Keratinocyte (primary cell): ENCODE measurements around the gene MYADML2. TPM values are rescaled to one million over a fixed set of nuclear protein-coding genes. Genes with fewer than 3 reads are reported as not detected.

Source experiments
- DNase-seq: peaks from one replicate; pipeline ENCODE4 v3.0.0-alpha.2; 2011; ENCODE audit warnings: low read depth, missing footprints, low spot score
- FAIRE-seq: peaks from 2 replicates; lab custom pipeline; 2011; peaks lifted over from hg19 to GRCh38; lab: Jason Lieb, UNC
- H2AFZ ChIP-seq: 2 replicates; pipeline ENCODE4 v1.6.0; 2012; ENCODE audit warnings: low read length, control low read depth, inconsistent platforms; ENCODE audit not compliant: control insufficient read depth
- H3K27ac ChIP-seq: 2 replicates; pipeline ENCODE4 v1.5.1; 2011; ENCODE audit warnings: low read length; ENCODE audit not compliant: control insufficient read depth, insufficient read depth
- H3K27me3 ChIP-seq: 3 replicates; pipeline ENCODE4 v1.6.0; 2011; ENCODE audit warnings: low read length; ENCODE audit not compliant: control insufficient read depth, insufficient read depth; ENCODE audit errors: extremely low read depth
- H3K36me3 ChIP-seq, 2 experiments: 2 replicates in 1 of 2; 3 replicates in 1 of 2; pipeline ENCODE4 v1.5.1; 2011; ENCODE audit warnings: low read length in 2 of 2, mild to moderate bottlenecking in 1 of 2; ENCODE audit not compliant: control insufficient read depth in 2 of 2, insufficient read depth in 2 of 2; ENCODE audit errors: extremely low read depth in 1 of 2
- H3K4me1 ChIP-seq: 3 replicates; pipeline ENCODE4 v1.5.1; 2011; ENCODE audit warnings: low read length; ENCODE audit not compliant: control insufficient read depth, insufficient read depth; ENCODE audit errors: extremely low read depth
- H3K4me2 ChIP-seq: 3 replicates; pipeline ENCODE4 v1.6.0; 2011; ENCODE audit warnings: low read depth, low read length; ENCODE audit not compliant: control insufficient read depth, insufficient read depth; ENCODE audit errors: extremely low read depth
- H3K4me3 ChIP-seq, 3 experiments: fragments of 200-600 bp in 1 of 3; sonication (generic) in 1 of 3; 2 replicates in 2 of 3; 3 replicates in 1 of 3; pipeline ENCODE4 v1.5.1; 2011 to 2016; ENCODE audit warnings: low read length in 3 of 3, mild to moderate bottlenecking in 3 of 3, control low read depth in 2 of 3, inconsistent platforms in 1 of 3, low read depth in 1 of 3, mixed read lengths in 1 of 3, mixed run types in 1 of 3, moderate library complexity in 1 of 3; ENCODE audit not compliant: control insufficient read depth in 2 of 3, insufficient read depth in 2 of 3; ENCODE audit errors: extremely low read depth in 1 of 3
- H3K79me2 ChIP-seq: 2 replicates; pipeline ENCODE4 v1.6.0; 2012; ENCODE audit warnings: low read length; ENCODE audit not compliant: control insufficient read depth, insufficient read depth
- H3K9ac ChIP-seq: 3 replicates; pipeline ENCODE4 v1.6.0; 2011; ENCODE audit warnings: low read length; ENCODE audit not compliant: control insufficient read depth, insufficient read depth; ENCODE audit errors: extremely low read depth
- H3K9me1 ChIP-seq: 3 replicates; pipeline ENCODE4 v1.6.0; 2011; ENCODE audit warnings: low read length; ENCODE audit not compliant: control insufficient read depth, insufficient read depth; ENCODE audit errors: extremely low read depth
- H3K9me3 ChIP-seq: 2 replicates; pipeline ENCODE4 v1.5.1; 2012; ENCODE audit warnings: low read depth, low read length; ENCODE audit not compliant: control insufficient read depth
- H4K20me1 ChIP-seq: 3 replicates; pipeline ENCODE4 v1.6.0; 2011; ENCODE audit warnings: low read length; ENCODE audit not compliant: control insufficient read depth, insufficient read depth; ENCODE audit errors: extremely low read depth
- EZH2 ChIP-seq: IDR thresholded peaks from one replicate; pipeline ENCODE4 v1.6.1; 2012; ENCODE audit warnings: inconsistent platforms, mild to moderate bottlenecking, low read length, moderate library complexity
- dilution Hi-C: fragments of 300-500 bp; cut with MboI; formaldehyde crosslinking; loops from one replicate; pipeline ENCODE4 v1.7.0; 2020; ENCODE audit warnings: low sequenced_read_pairs; ENCODE audit not compliant: extremely low pct_ligation_motif_present
- polyA plus RNA-seq, 5 experiments: library from polyadenylated mRNA; depleted of rRNA in 3 of 5; stranded (reverse) in 3 of 5; stranded (forward) in 1 of 5; unstranded in 1 of 5; fragments of >200 nt; gene quantifications; 1 replicate in 1 of 5; 2 replicates in 3 of 5; 3 replicates in 1 of 5; pipeline versions ENCODE4 v1.2.1 to v1.2.3, GENCODE V29; 2011 to 2012; ENCODE audit warnings: missing spikeins in 2 of 5, low read depth in 1 of 5, low replicate concordance in 1 of 5
- TF ChIP-seq, protein P1 (sequence below), 3 experiments: IDR thresholded peaks in 1 of 3; conservative IDR thresholded peaks in 1 of 3; optimal IDR thresholded peaks in 1 of 3; 2 replicates in 2 of 3; 3 replicates in 1 of 3; pipeline versions ENCODE3 to v1.5.1; 2011; ENCODE audit warnings: low read length in 3 of 3, mild to moderate bottlenecking in 3 of 3, moderate library complexity in 2 of 3, control low read depth in 1 of 3, inconsistent platforms in 1 of 3; ENCODE audit not compliant: insufficient read depth in 2 of 3; ENCODE audit errors: extremely low read depth in 1 of 3

Gene MYADML2
- polyA plus RNA-seq, 1 donor (not counting 4 experiments of a cell fraction or from before 2014, with no cell fraction given): not detected

GRCh38 chr17:81902023-81902652 lies 44.9 kb downstream of the MYADML2 start, which contains the start of gene NPB:
Gene NPB, plus strand, starts transcription at chr17:81902238. Its CDS starts 40 bp downstream, at chr17:81902278.
- DNase-seq (no peak), FAIRE-seq (no peak)
- Histone ChIP-seq H3K27ac (no peak within 1 kb of the TSS), H3K9ac (no peak within 1 kb of the TSS), H3K79me2 (no peaks in the 10 kb centered on the region), H2AFZ (no peak within 1 kb of the TSS), H3K27me3 (no peaks in the 10 kb centered on the region), H3K9me1 (no peaks in the 10 kb centered on the region), H3K9me3 (no peaks in the 10 kb centered on the region), H3K4me1 (peaks cover 35% of the 10 kb centered on the region), H3K4me2 (peak within 1 kb of the TSS; percentile 37), H3K36me3 (peaks cover 17 to 36% of the 10 kb centered on the region in 2 experiments), H4K20me1 (peaks cover 14% of the 10 kb centered on the region), H3K4me3 (no peak within 1 kb of the TSS)
- TF ChIP-seq, protein P1, sequence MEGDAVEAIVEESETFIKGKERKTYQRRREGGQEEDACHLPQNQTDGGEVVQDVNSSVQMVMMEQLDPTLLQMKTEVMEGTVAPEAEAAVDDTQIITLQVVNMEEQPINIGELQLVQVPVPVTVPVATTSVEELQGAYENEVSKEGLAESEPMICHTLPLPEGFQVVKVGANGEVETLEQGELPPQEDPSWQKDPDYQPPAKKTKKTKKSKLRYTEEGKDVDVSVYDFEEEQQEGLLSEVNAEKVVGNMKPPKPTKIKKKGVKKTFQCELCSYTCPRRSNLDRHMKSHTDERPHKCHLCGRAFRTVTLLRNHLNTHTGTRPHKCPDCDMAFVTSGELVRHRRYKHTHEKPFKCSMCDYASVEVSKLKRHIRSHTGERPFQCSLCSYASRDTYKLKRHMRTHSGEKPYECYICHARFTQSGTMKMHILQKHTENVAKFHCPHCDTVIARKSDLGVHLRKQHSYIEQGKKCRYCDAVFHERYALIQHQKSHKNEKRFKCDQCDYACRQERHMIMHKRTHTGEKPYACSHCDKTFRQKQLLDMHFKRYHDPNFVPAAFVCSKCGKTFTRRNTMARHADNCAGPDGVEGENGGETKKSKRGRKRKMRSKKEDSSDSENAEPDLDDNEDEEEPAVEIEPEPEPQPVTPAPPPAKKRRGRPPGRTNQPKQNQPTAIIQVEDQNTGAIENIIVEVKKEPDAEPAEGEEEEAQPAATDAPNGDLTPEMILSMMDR (optimal IDR thresholded peaks at IDR 0.05 in 1 of 3, IDR thresholded peaks at IDR 0.05 in 1 of 3, conservative IDR thresholded peaks at IDR 0.05 in 1 of 3; ENCODE audit: extremely low read depth in 1 of 3, insufficient read depth in 2 of 3, low read length in 3 of 3): no peak
- TF ChIP-seq EZH2: peak; percentile 19
- dilution Hi-C loops: no loop called here

GRCh38 chr17:81901167-81902022 lies 45.6 kb downstream of the MYADML2 start:
- no peaks in the 10 kb centered on the region for H3K79me2 ChIP-seq
- no peak for TF ChIP-seq EZH2
- TF ChIP-seq, protein P1 (optimal IDR thresholded peaks at IDR 0.05 in 1 of 3, IDR thresholded peaks at IDR 0.05 in 1 of 3, conservative IDR thresholded peaks at IDR 0.05 in 1 of 3; ENCODE audit: extremely low read depth in 1 of 3, insufficient read depth in 2 of 3, low read length in 3 of 3): no peak
- no peak overlapping the region for H3K4me2 ChIP-seq
- H4K20me1 ChIP-seq: peaks cover 14% of the 10 kb centered on the region
- H3K4me1 ChIP-seq: peaks cover 35% of the 10 kb centered on the region
- H3K27ac ChIP-seq: no peak overlapping the region
- FAIRE-seq (no peak), DNase-seq (no peak)
- dilution Hi-C loops: no loop called here
- H3K9me1 ChIP-seq: no peaks in the 10 kb centered on the region
- H3K9me3 ChIP-seq: no peaks in the 10 kb centered on the region
- no peak overlapping the region for H3K4me3 ChIP-seq
- peaks cover 15 to 36% of the 10 kb centered on the region in 2 experiments for H3K36me3 ChIP-seq
- no peaks in the 10 kb centered on the region for H3K27me3 ChIP-seq
- H3K9ac ChIP-seq: no peak overlapping the region
- no peak overlapping the region for H2AFZ ChIP-seq
